Pancreas (tissue), 10 donors: ENCODE data around the gene GADD45A. TPM values are rescaled to one million over a fixed set of nuclear protein-coding genes. Genes with fewer than 3 reads are reported as not detected.

Experiments used
- ATAC-seq, 4 donors: fragments of 200-7000 bp; cut with Tn5 transposase; one replicate each; pipeline versions ENCODE4 v1.8.0 to v1.9.1; 2020; ENCODE audit warnings: mild to moderate bottlenecking in 4 of 4, moderate library complexity in 4 of 4
- DNase-seq, 6 donors: peaks; one replicate each; pipeline ENCODE4 v3.0.0-alpha.2; 2020
- FAIRE-seq: peaks from 2 replicates; lab custom pipeline; 2012; peaks lifted over from hg19 to GRCh38; lab: Jason Lieb, UNC
- H3K27ac ChIP-seq, 4 donors: fragments of 200-600 bp; sonication (generic); 1 replicate in 3 of 4; 2 replicates in 1 of 4; pipeline versions ENCODE4 v1.5.0 to v1.8.0; 2020
- H3K27me3 ChIP-seq, 4 donors: fragments of 200-600 bp; one replicate each; pipeline ENCODE4 v1.8.0; 2021
- H3K36me3 ChIP-seq, 3 donors: fragments of 200-600 bp; sonication (generic) in 1 of 3; one replicate each; pipeline versions ENCODE4 v1.5.0 to v1.8.0; 2020 to 2021
- H3K4me1 ChIP-seq, 3 donors: fragments of 200-600 bp; one replicate each; pipeline ENCODE4 v1.8.0; 2021
- H3K4me3 ChIP-seq, 4 donors: fragments of 200-600 bp; sonication (generic) in 2 of 4; one replicate each; pipeline versions ENCODE4 v1.5.0 to v1.8.0; 2020 to 2021
- H3K9me3 ChIP-seq, 4 donors: fragments of 200-600 bp; one replicate each; pipeline ENCODE4 v1.8.0; 2021
- WGBS, 2 donors: extraction: QIAGEN DNeasy Blood & Tissue Kit; methylation state at CpG; one replicate each; pipeline ENCODE4 v1.1.7; 2013; 5-methylcytosine and 5-hydroxymethylcytosine counted together
- intact Hi-C, 3 donors: fragments of 100-400 bp; cut with DNase I; formaldehyde crosslinking; loops; one replicate each; pipeline versions ENCODE4 v1.11.1 to v1.14.2; 2022
- polyA plus RNA-seq, 2 donors: library from polyadenylated mRNA; stranded (reverse); fragments of 200-250 nt; gene quantifications; one replicate each; pipeline ENCODE4 v1.2.3, GENCODE V29; 2013
- total RNA-seq, 6 donors: library from RNA; stranded (reverse); fragmentation: NEBNext Ultra II Directional in 4 of 6; extraction: Animal tissue kit (Norgen Biotek cat#: 25700) in 4 of 6; gene quantifications; one replicate each; pipeline versions ENCODE4 v1.2.1 to v1.2.4, GENCODE V29; 2021 to 2023
- TF ChIP-seq, protein P1 (sequence below), 4 donors: fragments of 200-600 bp; sonication (generic) in 3 of 4; IDR thresholded peaks; one replicate each; pipeline versions ENCODE4 v1.5.0 to v1.8.0; 2021; ENCODE audit warnings: antibody characterized with exemption in 4 of 4
- donor health status: healthy with polysubstance abuse.
- donor health status: DM: no; HTN: no; CAD: no; lungs with moderate emphysema.
- donor health status: DM: no; HTN: no; CAD: no.
- donor health status: control.
- donor health status: control.
- donor health status: Bipolar disorder and iron deficiency.
- donor health status: DM: yes; HTN: yes; CAD: no.
- donor health status: DM: no; HTN: no; CAD: no.
- donor health status: DM: no; HTN: no; CAD: no.
- donor health status: DM: yes; HTN: yes; CAD: no.

Gene GADD45A
- total and polyA plus RNA-seq, 8 donors = 7.9 to 17.3 (median 13.3) TPM

DNA sequence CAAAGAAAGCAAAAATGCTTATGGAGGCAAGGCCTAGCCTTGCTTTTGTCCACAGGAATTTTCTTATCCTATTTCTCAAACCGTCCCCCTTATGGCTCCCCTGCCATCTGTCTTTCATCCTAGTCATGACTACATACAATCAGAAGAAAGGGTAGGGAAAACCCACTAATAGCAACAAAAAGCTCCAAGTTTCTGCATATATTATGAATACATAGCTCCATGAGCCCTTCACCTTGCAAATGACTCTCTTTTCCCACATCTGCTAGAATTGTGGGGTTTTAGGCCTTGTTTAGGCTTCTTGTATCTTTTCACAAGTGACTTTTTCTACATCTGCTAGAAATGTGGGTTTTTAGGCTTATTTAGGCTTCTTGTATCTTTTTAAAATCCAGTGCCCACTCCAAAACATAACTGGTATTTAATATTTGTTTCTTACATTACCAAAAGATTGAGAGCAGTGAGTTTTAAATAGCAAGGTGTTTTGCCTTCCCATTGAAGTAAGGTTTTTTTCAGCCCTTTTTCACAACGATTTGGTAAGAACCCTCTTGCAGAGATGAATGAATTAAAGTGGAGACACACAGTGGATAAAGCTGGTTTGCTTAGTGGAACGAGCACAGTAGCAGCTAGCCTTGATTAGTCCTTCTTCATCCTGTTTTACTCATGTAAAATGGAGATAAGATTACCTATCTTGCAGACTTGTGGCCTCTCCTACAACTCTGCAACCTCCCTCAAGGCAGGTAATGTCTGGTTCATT lies 4.4 kb downstream of the GADD45A start:
- WGBS, 2 donors = 53 to 65% methylated on average over 3 of the region's 3 CpGs
- no peaks in the 10 kb centered on the region for H3K9me3 ChIP-seq
- H3K27ac ChIP-seq = no peak overlapping the region
- H3K4me1 ChIP-seq = peaks cover 6 to 14% (median 14%) of the 10 kb centered on the region in 3 donors
- TF ChIP-seq, protein P1, sequence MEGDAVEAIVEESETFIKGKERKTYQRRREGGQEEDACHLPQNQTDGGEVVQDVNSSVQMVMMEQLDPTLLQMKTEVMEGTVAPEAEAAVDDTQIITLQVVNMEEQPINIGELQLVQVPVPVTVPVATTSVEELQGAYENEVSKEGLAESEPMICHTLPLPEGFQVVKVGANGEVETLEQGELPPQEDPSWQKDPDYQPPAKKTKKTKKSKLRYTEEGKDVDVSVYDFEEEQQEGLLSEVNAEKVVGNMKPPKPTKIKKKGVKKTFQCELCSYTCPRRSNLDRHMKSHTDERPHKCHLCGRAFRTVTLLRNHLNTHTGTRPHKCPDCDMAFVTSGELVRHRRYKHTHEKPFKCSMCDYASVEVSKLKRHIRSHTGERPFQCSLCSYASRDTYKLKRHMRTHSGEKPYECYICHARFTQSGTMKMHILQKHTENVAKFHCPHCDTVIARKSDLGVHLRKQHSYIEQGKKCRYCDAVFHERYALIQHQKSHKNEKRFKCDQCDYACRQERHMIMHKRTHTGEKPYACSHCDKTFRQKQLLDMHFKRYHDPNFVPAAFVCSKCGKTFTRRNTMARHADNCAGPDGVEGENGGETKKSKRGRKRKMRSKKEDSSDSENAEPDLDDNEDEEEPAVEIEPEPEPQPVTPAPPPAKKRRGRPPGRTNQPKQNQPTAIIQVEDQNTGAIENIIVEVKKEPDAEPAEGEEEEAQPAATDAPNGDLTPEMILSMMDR (IDR thresholded peaks at IDR 0.05) = no peak
- DNase-seq (no peak), FAIRE-seq (no peak), ATAC-seq (no peak)
- no peaks in the 10 kb centered on the region for H3K27me3 ChIP-seq
- no peak overlapping the region for H3K4me3 ChIP-seq
- intact Hi-C loops = loop anchor here in 1 of 3 donors (10.0 kb wide), 1 partner anchor 115 kb away; no protein-coding TSS in a partner anchor
- peaks cover 0 to 13% (median 0%) of the 10 kb centered on the region in 3 donors for H3K36me3 ChIP-seq

DNA sequence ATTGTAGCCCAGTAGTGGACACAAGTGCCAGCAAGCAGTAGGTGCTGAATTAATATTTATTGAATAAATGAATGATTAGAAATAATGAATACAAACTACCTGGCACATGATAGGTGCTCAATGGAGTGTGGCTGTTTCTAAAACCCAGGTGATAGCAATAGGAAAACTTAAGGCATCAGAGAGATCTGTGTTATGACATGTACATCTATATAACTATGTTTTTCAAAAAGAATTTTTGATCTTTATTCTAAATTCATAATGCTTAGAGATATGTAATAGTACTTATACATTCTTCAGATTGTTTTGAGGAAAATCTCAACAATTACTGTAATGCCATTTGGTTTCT lies 5.0 kb downstream of the GADD45A start:
- DNase-seq (no peak), ATAC-seq (no peak), FAIRE-seq (no peak)
- H3K4me3 ChIP-seq = no peak overlapping the region
- H3K27me3 ChIP-seq = no peaks in the 10 kb centered on the region
- no peak overlapping the region for H3K27ac ChIP-seq
- no peaks in the 10 kb centered on the region for H3K9me3 ChIP-seq
- peaks cover 0 to 13% (median 0%) of the 10 kb centered on the region in 3 donors for H3K36me3 ChIP-seq
- peaks cover 6 to 14% (median 13%) of the 10 kb centered on the region in 3 donors for H3K4me1 ChIP-seq
- TF ChIP-seq, protein P1 (IDR thresholded peaks at IDR 0.05) = no peak
- intact Hi-C loops = no loop called here

DNA sequence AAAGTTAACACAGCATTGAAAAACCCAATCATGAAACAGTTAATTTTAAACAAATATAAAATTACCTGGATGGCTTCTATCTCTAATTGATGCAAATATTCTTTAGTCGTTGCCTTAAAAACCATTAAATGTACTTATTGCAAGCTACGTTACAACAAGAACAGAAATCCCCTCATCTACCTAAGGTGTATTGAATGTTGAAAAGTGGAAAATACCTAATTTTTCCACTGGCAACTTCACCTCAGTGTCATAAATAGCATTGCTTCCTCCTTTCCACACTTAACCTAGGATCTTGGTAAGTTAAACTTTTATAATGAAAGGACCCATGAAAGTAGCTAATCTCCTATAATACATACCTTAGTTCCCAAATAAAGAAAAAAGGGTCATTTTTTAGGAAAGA lies 5.4 kb downstream of the GADD45A start:
- FAIRE-seq (no peak), DNase-seq (no peak), ATAC-seq (no peak)
- Histone ChIP-seq H3K27ac (no peak overlapping the region), H3K4me1 (peaks cover 6 to 14% (median 13%) of the 10 kb centered on the region in 3 donors), H3K4me3 (no peak overlapping the region), H3K27me3 (no peaks in the 10 kb centered on the region), H3K36me3 (peaks cover 0 to 13% (median 0%) of the 10 kb centered on the region in 3 donors), H3K9me3 (no peaks in the 10 kb centered on the region)
- 64 to 76% methylated on average over 2 of the region's 2 CpGs for WGBS, 2 donors
- intact Hi-C loops = no loop called here
- TF ChIP-seq, protein P1 (IDR thresholded peaks at IDR 0.05) = no peak

DNA sequence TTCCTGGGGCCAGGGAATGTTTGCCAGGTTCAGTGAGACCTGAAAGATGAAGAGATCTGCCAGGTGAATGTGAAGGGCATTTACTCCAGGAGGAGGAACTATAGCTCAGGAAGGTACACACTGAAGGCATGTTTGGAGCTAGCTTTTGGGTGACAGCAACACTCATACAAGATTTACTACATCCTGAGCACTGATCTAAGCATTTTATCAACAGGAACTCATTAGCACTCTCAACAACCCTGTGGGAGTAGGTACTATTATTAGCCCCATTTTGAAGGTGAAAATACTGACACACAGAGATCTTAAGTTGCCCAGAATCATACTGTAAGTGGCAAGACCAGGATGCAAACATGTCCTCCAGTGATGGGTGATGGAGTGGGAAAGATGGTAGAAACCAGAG lies 6.7 kb downstream of the GADD45A start:
- DNase-seq (no peak), FAIRE-seq (no peak), ATAC-seq (no peak)
- intact Hi-C loops = no loop called here
- Histone ChIP-seq H3K4me3 (no peak overlapping the region), H3K4me1 (peaks cover 6 to 14% (median 13%) of the 10 kb centered on the region in 3 donors), H3K36me3 (peaks cover 0 to 13% (median 0%) of the 10 kb centered on the region in 3 donors), H3K27me3 (no peaks in the 10 kb centered on the region), H3K27ac (no peak overlapping the region), H3K9me3 (no peaks in the 10 kb centered on the region)
- TF ChIP-seq, protein P1 (IDR thresholded peaks at IDR 0.05) = no peak

DNA sequence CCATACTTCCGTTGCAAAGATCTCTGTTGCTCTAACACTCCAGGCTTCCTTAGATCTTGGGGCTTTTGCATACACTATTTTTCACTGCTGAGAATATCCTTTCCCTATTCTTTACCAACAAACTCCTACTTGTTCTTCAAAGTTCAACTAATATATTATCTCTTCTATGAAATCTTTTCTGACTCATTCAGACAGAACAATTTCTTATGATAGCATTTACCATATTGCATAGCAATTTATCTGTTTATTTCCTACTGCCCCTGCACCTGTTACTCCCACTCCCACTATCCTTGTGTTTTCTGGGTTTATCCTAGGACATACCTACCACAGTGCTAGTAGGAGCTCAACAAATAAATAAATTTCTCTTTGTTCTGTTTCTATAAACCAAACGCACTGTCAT lies 11.0 kb downstream of the GADD45A start:
- 85 to 99% methylated on average over 2 of the region's 2 CpGs for WGBS, 2 donors
- no peak for ATAC-seq
- TF ChIP-seq, protein P1 (IDR thresholded peaks at IDR 0.05) = no peak

More for the DNA sequence above, 11.0 kb downstream of the GADD45A start:
- H3K27me3 ChIP-seq = no peaks in the 10 kb centered on the region
- H3K36me3 ChIP-seq = no peaks in the 10 kb centered on the region
- H3K27ac ChIP-seq = no peak overlapping the region
- DNase-seq = no peak
- no peak for FAIRE-seq
- intact Hi-C loops = no loop called here
- no peak overlapping the region for H3K4me3 ChIP-seq
- no peaks in the 10 kb centered on the region for H3K9me3 ChIP-seq
- no peaks in the 10 kb centered on the region for H3K4me1 ChIP-seq
